ENCODE measurements around the gene FOXJ2. TPM values are rescaled to one million over a fixed set of nuclear protein-coding genes. Genes with fewer than 3 reads are reported as not detected.
"Not testable (repeated sequence)": the region's sequence is repeated elsewhere in the genome, so short reads cannot be mapped to it uniquely, and the experiment has no call there.

The FOXJ2 gene
- total RNA-seq, 1 donor from 2014 or later: 24.8 TPM

DNA sequence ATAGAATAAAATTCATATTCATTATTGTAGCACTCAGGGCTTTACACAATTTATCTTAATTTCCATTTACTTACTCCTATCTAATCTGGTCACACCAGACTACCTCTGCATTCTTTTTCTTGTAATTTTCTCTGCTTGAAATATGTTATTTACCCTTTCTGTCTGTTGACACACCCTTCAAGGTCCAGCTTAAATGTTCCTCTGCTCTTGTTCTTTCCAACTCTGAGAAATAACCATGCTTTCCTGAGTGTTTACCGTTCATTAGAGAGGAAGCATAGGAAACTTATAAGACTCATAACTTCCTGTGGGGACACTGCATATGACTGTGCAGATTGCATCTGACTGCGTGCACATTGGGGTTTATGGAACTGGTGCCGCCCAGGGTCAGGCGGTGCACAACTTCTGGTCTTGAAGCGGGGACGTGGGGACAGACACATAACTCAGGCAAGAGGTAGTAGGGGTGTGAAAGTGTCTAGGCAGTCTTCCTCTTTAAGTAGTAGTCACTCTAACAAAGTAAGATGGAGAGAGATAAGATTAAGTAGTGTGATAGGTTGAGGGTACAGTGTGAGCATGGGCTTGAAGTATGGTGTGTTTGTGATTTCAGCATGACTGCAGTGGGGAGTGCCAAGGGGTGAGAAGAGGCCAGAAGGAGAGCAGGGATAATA lies 42.6 kb upstream of the FOXJ2 start:
- Histone ChIP-seq H3K27me3 (no peaks in the 10 kb centered on the region), H3K4me1 (no peaks in the 10 kb centered on the region), H3K36me3 (no peaks in the 10 kb centered on the region), H3K27ac (no peak overlapping the region), H3K4me3 (no peak overlapping the region), H3K9me3 (no peaks in the 10 kb centered on the region)
- no peak for TF ChIP-seq CTCF (IDR thresholded peaks at IDR 0.05)
- TF ChIP-seq POLR2A (IDR thresholded peaks at IDR 0.05): no peak
- no peak for TF ChIP-seq POLR2AphosphoS5 (IDR thresholded peaks at IDR 0.05; ENCODE audit: insufficient read depth in 1 of 2, low read depth in 1 of 2)
- intact Hi-C loops (cut with DNase I): no loop called here
- no peak for DNase-seq (ENCODE audit: extremely low spot score in 2 of 2)

DNA sequence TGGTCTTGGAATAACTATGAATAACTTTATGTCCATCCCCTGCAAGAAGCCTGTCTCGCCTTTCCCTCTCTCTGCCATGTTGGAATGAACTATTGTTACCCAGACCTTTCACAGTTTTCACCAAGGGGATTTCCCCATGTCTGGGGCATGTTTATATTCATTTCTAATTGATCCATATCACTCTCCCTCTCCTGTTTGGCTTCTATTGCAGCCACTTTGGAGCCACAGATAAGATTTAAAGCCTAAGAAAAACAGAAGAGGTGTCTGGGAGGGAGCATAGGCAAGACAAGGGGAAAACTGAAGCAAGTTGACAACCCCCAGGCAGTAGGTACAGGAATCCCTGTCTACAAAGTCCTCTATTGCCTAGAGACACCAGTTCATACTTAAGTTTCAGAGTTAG lies 41.0 kb upstream of the FOXJ2 start:
- DNase-seq (ENCODE audit: extremely low spot score in 2 of 2): no peak
- intact Hi-C loops (cut with DNase I): no loop called here
- no peak overlapping the region for H3K4me3 ChIP-seq
- H3K4me1 ChIP-seq: no peaks in the 10 kb centered on the region
- H3K9me3 ChIP-seq: no peaks in the 10 kb centered on the region
- no peaks in the 10 kb centered on the region for H3K27me3 ChIP-seq
- no peak overlapping the region for H3K27ac ChIP-seq
- no peak for TF ChIP-seq CTCF (IDR thresholded peaks at IDR 0.05)
- no peak for TF ChIP-seq POLR2A (IDR thresholded peaks at IDR 0.05)
- TF ChIP-seq POLR2AphosphoS5 (IDR thresholded peaks at IDR 0.05; ENCODE audit: insufficient read depth in 1 of 2, low read depth in 1 of 2): no peak
- H3K36me3 ChIP-seq: no peaks in the 10 kb centered on the region

DNA sequence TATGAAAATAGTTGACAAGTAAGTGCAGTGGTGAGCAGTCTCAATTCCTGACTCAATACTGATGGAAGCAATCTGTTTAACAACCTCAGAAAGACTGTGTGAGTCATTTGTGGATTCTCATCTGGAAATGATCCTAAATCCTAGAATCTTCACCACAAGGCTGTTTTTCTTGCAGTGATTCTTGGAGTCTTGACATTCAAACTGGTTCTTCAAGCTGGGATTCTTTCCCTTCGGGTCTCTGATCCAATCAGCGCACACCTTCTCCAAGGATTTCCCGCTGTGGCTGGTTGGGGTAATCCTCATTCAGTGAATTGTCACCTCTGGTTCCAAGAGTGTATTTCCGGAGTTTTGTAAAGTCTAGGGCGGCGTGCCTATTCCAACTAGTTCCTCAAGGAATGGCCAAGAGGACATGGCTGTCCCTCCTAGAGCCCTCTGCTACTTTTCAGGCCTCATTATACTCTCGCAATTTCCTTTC lies 37.7 kb upstream of the FOXJ2 start:
- Histone ChIP-seq H3K4me3 (no peak overlapping the region), H3K36me3 (no peaks in the 10 kb centered on the region), H3K27me3 (no peaks in the 10 kb centered on the region), H3K4me1 (no peaks in the 10 kb centered on the region), H3K9me3 (no peaks in the 10 kb centered on the region), H3K27ac (peak overlapping the region; percentile 63)
- DNase-seq (ENCODE audit: extremely low spot score in 2 of 2): no peak
- TF ChIP-seq CTCF (IDR thresholded peaks at IDR 0.05): no peak
- no peak for TF ChIP-seq POLR2A (IDR thresholded peaks at IDR 0.05)
- TF ChIP-seq POLR2AphosphoS5 (IDR thresholded peaks at IDR 0.05; ENCODE audit: insufficient read depth in 1 of 2, low read depth in 1 of 2): no peak
- intact Hi-C loops (cut with DNase I): loop anchor here (2.0 kb wide), 1 partner anchor 60 kb away; no protein-coding TSS in a partner anchor

DNA sequence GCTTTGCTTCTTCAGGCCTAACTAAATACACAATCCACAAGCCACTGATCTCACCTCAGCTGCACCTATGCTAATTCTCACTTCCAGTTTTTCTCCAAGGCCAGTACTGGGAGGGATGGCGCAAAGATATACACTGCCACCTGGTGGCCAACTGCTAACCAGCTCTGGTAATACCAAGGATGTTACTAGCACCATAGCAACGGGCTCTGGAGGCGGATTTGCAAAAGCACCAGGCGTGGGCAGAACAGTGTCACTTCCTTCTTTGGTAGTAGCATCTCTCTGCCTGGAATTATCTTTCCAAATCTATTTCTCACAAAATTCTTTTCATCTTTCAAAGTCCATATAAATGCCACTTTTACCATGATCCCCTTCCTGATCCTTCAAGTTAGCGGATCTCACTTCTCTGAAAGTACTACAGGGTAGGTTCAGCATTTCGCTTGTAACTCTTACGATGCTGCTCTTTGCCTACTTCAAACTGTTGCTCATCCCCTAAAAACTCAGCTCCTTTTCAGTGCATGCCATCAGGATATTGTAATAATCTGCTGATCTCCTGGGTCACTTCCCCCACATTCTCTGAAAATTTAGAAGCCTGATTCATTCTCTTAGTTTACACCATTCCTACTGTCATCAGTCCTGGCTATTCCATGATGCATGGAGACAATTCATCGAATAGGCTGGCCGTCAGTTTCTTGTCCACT lies 37.1 kb upstream of the FOXJ2 start:
- Histone ChIP-seq H3K4me1 (no peaks in the 10 kb centered on the region), H3K36me3 (no peaks in the 10 kb centered on the region), H3K27ac (peak overlapping the region; percentile 63), H3K9me3 (no peaks in the 10 kb centered on the region), H3K4me3 (no peak overlapping the region), H3K27me3 (no peaks in the 10 kb centered on the region)
- TF ChIP-seq POLR2AphosphoS5 (IDR thresholded peaks at IDR 0.05; ENCODE audit: insufficient read depth in 1 of 2, low read depth in 1 of 2): no peak
- peak; percentile 48 to 95 (median 83) for TF ChIP-seq CTCF (IDR thresholded peaks at IDR 0.05)
- no peak for TF ChIP-seq POLR2A (IDR thresholded peaks at IDR 0.05)
- DNase-seq (ENCODE audit: extremely low spot score in 2 of 2): peak in 1 of 2 donors; percentile 87
- intact Hi-C loops (cut with DNase I): loop anchor here (2.0 kb wide), 1 partner anchor 61 kb away; no protein-coding TSS in a partner anchor

DNA sequence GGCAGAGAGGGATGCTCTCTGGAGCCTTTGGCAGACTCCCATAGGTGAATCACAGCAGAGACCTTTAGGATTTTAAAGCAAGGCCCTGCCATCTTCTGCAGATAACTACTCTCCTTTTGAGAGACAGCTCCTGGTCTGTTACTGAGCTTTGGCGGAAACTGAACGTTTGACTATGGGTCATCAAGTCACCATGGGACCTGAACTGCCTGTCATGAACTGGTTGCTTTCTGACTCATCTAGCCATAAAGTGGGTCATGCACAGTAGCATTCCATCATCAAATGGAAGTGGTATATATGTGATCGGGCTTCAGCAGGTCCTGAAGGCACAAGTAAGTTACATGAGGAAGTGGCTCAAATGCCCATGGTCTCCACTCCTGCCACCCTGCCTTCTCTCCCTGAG lies 31.7 kb upstream of the FOXJ2 start:
- DNase-seq (ENCODE audit: extremely low spot score in 2 of 2); intact Hi-C loops (cut with DNase I); H3K4me1 ChIP-seq: not testable (repeated sequence)

DNA sequence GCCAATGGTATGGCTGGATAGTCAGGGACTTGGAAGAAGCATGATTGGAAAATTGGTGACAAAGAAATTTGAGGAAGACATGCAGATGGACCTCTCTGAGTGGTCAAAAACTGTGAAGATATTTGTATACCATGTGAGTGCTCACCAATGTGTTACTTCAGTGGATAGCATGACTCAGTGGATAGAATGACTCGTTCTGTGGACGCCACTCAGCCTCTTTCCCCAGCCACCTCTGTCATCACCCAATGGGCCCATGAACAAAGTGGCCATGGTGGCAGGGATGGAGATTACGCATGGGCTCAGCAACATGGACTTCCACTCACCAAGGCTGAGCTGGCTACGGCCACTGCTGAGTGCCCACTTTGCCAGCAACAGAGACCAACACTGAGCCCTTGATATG lies 31.0 kb upstream of the FOXJ2 start:
- intact Hi-C loops (cut with DNase I): not testable (repeated sequence)

More for the DNA sequence above, 31.7 kb upstream of the FOXJ2 start:
- not testable (repeated sequence) for H3K27me3 ChIP-seq, H3K9me3 ChIP-seq, H3K27ac ChIP-seq, H3K36me3 ChIP-seq, H3K4me3 ChIP-seq

DNA sequence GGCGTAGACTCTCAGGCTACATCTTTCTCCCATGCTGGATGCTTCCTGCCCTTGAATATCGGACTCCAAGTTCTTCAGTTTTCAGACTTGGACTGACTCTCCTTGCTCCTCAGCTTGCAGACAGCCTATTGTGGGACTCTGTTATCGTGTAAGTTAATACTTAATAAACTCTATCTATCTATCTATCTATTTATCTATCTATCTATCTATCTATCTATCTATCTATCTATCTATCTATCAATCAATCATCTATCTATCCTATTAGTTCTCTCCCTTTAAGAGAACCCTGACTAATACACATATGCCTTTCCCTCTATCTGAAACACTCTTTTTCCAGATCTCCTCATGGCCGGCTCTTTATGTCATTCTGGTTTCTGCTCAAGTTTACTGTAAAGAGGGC lies 27.6 kb upstream of the FOXJ2 start:
- H3K4me3 ChIP-seq; H3K27ac ChIP-seq; intact Hi-C loops (cut with DNase I); H3K4me1 ChIP-seq; H3K27me3 ChIP-seq; H3K36me3 ChIP-seq; DNase-seq (ENCODE audit: extremely low spot score in 2 of 2); H3K9me3 ChIP-seq: not testable (repeated sequence)

More for the DNA sequence above, 31.0 kb upstream of the FOXJ2 start:
- H3K9me3 ChIP-seq; H3K4me1 ChIP-seq; H3K27ac ChIP-seq; H3K27me3 ChIP-seq; H3K36me3 ChIP-seq; H3K4me3 ChIP-seq; DNase-seq (ENCODE audit: extremely low spot score in 2 of 2): not testable (repeated sequence)
